ENCODE results near the gene SNCA. TPM values are rescaled to one million over a fixed set of nuclear protein-coding genes. Genes with fewer than 3 reads are reported as not detected.

SNCA gene
- total RNA-seq, 5 donors from 2014 or later (not counting 1 experiment from before 2014, with no cell fraction given) = 0.25 to 0.90 (median 0.62) TPM; not detected in 1

GRCh38 chr4:89868276-89868675 is 31.3 kb upstream of the SNCA start:
- DNase-seq = no peak
- Mint-ChIP-seq H3K9me3 (no peaks in the 10 kb centered on the region), H3K27ac (no peak overlapping the region), H3K27me3 (peaks cover 6 to 25% of the 10 kb centered on the region in 2 donors), H3K36me3 (no peaks in the 10 kb centered on the region), H3K4me1 (no peaks in the 10 kb centered on the region), H3K4me3 (no peak overlapping the region)
- CTCF ChIA-PET = no interaction called here
- no peak overlapping the region for H3K4me3 ChIP-seq (ENCODE audit: control insufficient read depth in 1 of 2, extremely low read depth in 1 of 2, low read length in 1 of 2)
- peaks cover 0 to 1% of the 10 kb centered on the region in 2 experiments for H3K27me3 ChIP-seq (replicated peaks in 1 of 2; ENCODE audit: control insufficient read depth in 2 of 2, extremely low read depth in 1 of 2, insufficient read depth in 2 of 2, low read length in 1 of 2)
- no peaks in the 10 kb centered on the region for H3K36me3 ChIP-seq (ENCODE audit: control insufficient read depth in 2 of 2, extremely low read depth in 1 of 2, insufficient read depth in 1 of 2, low read length in 1 of 2)
- H3K27ac ChIP-seq (ENCODE audit: low read length) = no peak overlapping the region
- POLR2A ChIA-PET = no interaction called here
- ATAC-seq (replicated peaks in 1 of 4) = no peak
- H3K4me1 ChIP-seq (ENCODE audit: control insufficient read depth in 1 of 2, extremely low read depth in 1 of 2, insufficient read depth in 2 of 2, low read length in 2 of 2) = no peaks in the 10 kb centered on the region
- no peaks in the 10 kb centered on the region for H3K9me3 ChIP-seq

GRCh38 chr4:89863533-89863932 is 26.6 kb upstream of the SNCA start:
- H3K4me1 Mint-ChIP-seq = peaks cover 0 to 2% (median 0%) of the 10 kb centered on the region in 3 donors
- Histone ChIP-seq H3K9me3 (no peaks in the 10 kb centered on the region), H3K27me3 (replicated peaks in 1 of 2; ENCODE audit: control insufficient read depth in 2 of 2, extremely low read depth in 1 of 2, insufficient read depth in 2 of 2, low read length in 1 of 2) (no peaks in the 10 kb centered on the region), H3K27ac (ENCODE audit: low read length) (no peak overlapping the region), H3K36me3 (ENCODE audit: control insufficient read depth in 2 of 2, extremely low read depth in 1 of 2, insufficient read depth in 1 of 2, low read length in 1 of 2) (no peaks in the 10 kb centered on the region), H3K4me1 (ENCODE audit: control insufficient read depth in 1 of 2, extremely low read depth in 1 of 2, insufficient read depth in 2 of 2, low read length in 2 of 2) (no peaks in the 10 kb centered on the region), H3K4me3 (ENCODE audit: control insufficient read depth in 1 of 2, extremely low read depth in 1 of 2, low read length in 1 of 2) (no peak overlapping the region)
- POLR2A ChIA-PET = no interaction called here
- H3K27ac Mint-ChIP-seq = no peak overlapping the region
- CTCF ChIA-PET = no interaction called here
- no peaks in the 10 kb centered on the region for H3K9me3 Mint-ChIP-seq
- no CpG with 5 or more reads among the region's 5 CpGs for WGBS (ENCODE audit: insufficient coverage)
- DNase-seq = no peak
- peaks cover 10 to 34% of the 10 kb centered on the region in 2 donors for H3K27me3 Mint-ChIP-seq
- H3K36me3 Mint-ChIP-seq = no peaks in the 10 kb centered on the region
- ATAC-seq (replicated peaks in 1 of 4) = no peak
- no peak overlapping the region for H3K4me3 Mint-ChIP-seq

GRCh38 chr4:89860971-89861370 is 24.0 kb upstream of the SNCA start:
- no peak for ATAC-seq (replicated peaks in 1 of 4)
- H3K9me3 Mint-ChIP-seq = peaks cover 0 to 5% (median 0%) of the 10 kb centered on the region in 3 donors

GRCh38 chr4:89855236-89855635 is 18.3 kb upstream of the SNCA start:
- DNase-seq = no peak
- Mint-ChIP-seq H3K4me3 (no peak overlapping the region), H3K27me3 (peaks cover 22 to 25% of the 10 kb centered on the region in 2 donors), H3K9me3 (peaks cover 0 to 7% (median 1%) of the 10 kb centered on the region in 3 donors), H3K27ac (no peak overlapping the region), H3K36me3 (no peaks in the 10 kb centered on the region), H3K4me1 (no peaks in the 10 kb centered on the region)
- Histone ChIP-seq H3K4me1 (ENCODE audit: control insufficient read depth in 1 of 2, extremely low read depth in 1 of 2, insufficient read depth in 2 of 2, low read length in 2 of 2) (no peaks in the 10 kb centered on the region), H3K4me3 (ENCODE audit: control insufficient read depth in 1 of 2, extremely low read depth in 1 of 2, low read length in 1 of 2) (no peak overlapping the region), H3K36me3 (ENCODE audit: control insufficient read depth in 2 of 2, extremely low read depth in 1 of 2, insufficient read depth in 1 of 2, low read length in 1 of 2) (no peaks in the 10 kb centered on the region), H3K27ac (ENCODE audit: low read length) (no peak overlapping the region), H3K27me3 (replicated peaks in 1 of 2; ENCODE audit: control insufficient read depth in 2 of 2, extremely low read depth in 1 of 2, insufficient read depth in 2 of 2, low read length in 1 of 2) (peaks cover 0 to 10% of the 10 kb centered on the region in 2 experiments), H3K9me3 (no peaks in the 10 kb centered on the region)
- no peak for ATAC-seq (replicated peaks in 1 of 4)
- ChIA-PET CTCF (no interaction called here), POLR2A (no interaction called here)
- WGBS (ENCODE audit: insufficient coverage) = 93% methylated on average over 1 of the region's 3 CpGs

More at GRCh38 chr4:89860971-89861370, 24.0 kb upstream of the SNCA start:
- H3K36me3 Mint-ChIP-seq = no peaks in the 10 kb centered on the region
- Histone ChIP-seq H3K4me1 (ENCODE audit: control insufficient read depth in 1 of 2, extremely low read depth in 1 of 2, insufficient read depth in 2 of 2, low read length in 2 of 2) (no peaks in the 10 kb centered on the region), H3K27me3 (replicated peaks in 1 of 2; ENCODE audit: control insufficient read depth in 2 of 2, extremely low read depth in 1 of 2, insufficient read depth in 2 of 2, low read length in 1 of 2) (peaks cover 0 to 6% of the 10 kb centered on the region in 2 experiments), H3K9me3 (no peaks in the 10 kb centered on the region), H3K36me3 (ENCODE audit: control insufficient read depth in 2 of 2, extremely low read depth in 1 of 2, insufficient read depth in 1 of 2, low read length in 1 of 2) (no peaks in the 10 kb centered on the region), H3K4me3 (ENCODE audit: control insufficient read depth in 1 of 2, extremely low read depth in 1 of 2, low read length in 1 of 2) (no peak overlapping the region), H3K27ac (ENCODE audit: low read length) (no peak overlapping the region)
- H3K27ac Mint-ChIP-seq = no peak overlapping the region
- peaks cover 0 to 2% (median 0%) of the 10 kb centered on the region in 3 donors for H3K4me1 Mint-ChIP-seq
- POLR2A ChIA-PET = no interaction called here
- no peak overlapping the region for H3K4me3 Mint-ChIP-seq
- WGBS (ENCODE audit: insufficient coverage) = 92% methylated on average over 4 of the region's 5 CpGs
- DNase-seq = no peak
- peaks cover 10 to 22% of the 10 kb centered on the region in 2 donors for H3K27me3 Mint-ChIP-seq
- CTCF ChIA-PET = no interaction called here

- POLR2A ChIA-PET = no interaction called here
Observed at GRCh38 chr4:89847571-89848325, 10.8 kb upstream of the SNCA start.

GRCh38 chr4:89839558-89839957 is 2.6 kb upstream of the SNCA start:
- ATAC-seq (replicated peaks in 1 of 4) (no peak), DNase-seq (no peak)
- Mint-ChIP-seq H3K27me3 (peaks cover 35 to 55% of the 10 kb centered on the region in 2 donors), H3K27ac (no peak overlapping the region), H3K4me1 (peaks cover 19 to 26% (median 25%) of the 10 kb centered on the region in 3 donors), H3K9me3 (no peaks in the 10 kb centered on the region), H3K4me3 (no peak overlapping the region), H3K36me3 (no peaks in the 10 kb centered on the region)
- WGBS (ENCODE audit: insufficient coverage) = no CpG with 5 or more reads among the region's 1 CpG
- peaks cover 19 to 23% of the 10 kb centered on the region in 2 experiments for H3K4me1 ChIP-seq (ENCODE audit: control insufficient read depth in 1 of 2, extremely low read depth in 1 of 2, insufficient read depth in 2 of 2, low read length in 2 of 2)
- POLR2A ChIA-PET = no interaction called here
- H3K4me3 ChIP-seq (ENCODE audit: control insufficient read depth in 1 of 2, extremely low read depth in 1 of 2, low read length in 1 of 2) = no peak overlapping the region
- peaks cover 0 to 25% of the 10 kb centered on the region in 2 experiments for H3K27me3 ChIP-seq (replicated peaks in 1 of 2; ENCODE audit: control insufficient read depth in 2 of 2, extremely low read depth in 1 of 2, insufficient read depth in 2 of 2, low read length in 1 of 2)
- CTCF ChIA-PET = no interaction called here
- no peak overlapping the region for H3K27ac ChIP-seq (ENCODE audit: low read length)
- no peaks in the 10 kb centered on the region for H3K36me3 ChIP-seq (ENCODE audit: control insufficient read depth in 2 of 2, extremely low read depth in 1 of 2, insufficient read depth in 1 of 2, low read length in 1 of 2)
- no peaks in the 10 kb centered on the region for H3K9me3 ChIP-seq

More at GRCh38 chr4:89847571-89848325, 10.8 kb upstream of the SNCA start:
- Mint-ChIP-seq H3K27ac (no peak overlapping the region), H3K36me3 (no peaks in the 10 kb centered on the region), H3K9me3 (peaks cover 3 to 12% (median 3%) of the 10 kb centered on the region in 3 donors), H3K27me3 (peaks cover 1 to 4% of the 10 kb centered on the region in 2 donors), H3K4me3 (no peak overlapping the region), H3K4me1 (no peaks in the 10 kb centered on the region)
- ATAC-seq (replicated peaks in 1 of 4) (no peak), DNase-seq (no peak)
- Histone ChIP-seq H3K4me1 (ENCODE audit: control insufficient read depth in 1 of 2, extremely low read depth in 1 of 2, insufficient read depth in 2 of 2, low read length in 2 of 2) (no peaks in the 10 kb centered on the region), H3K9me3 (no peaks in the 10 kb centered on the region), H3K4me3 (ENCODE audit: control insufficient read depth in 1 of 2, extremely low read depth in 1 of 2, low read length in 1 of 2) (no peak overlapping the region), H3K36me3 (ENCODE audit: control insufficient read depth in 2 of 2, extremely low read depth in 1 of 2, insufficient read depth in 1 of 2, low read length in 1 of 2) (no peaks in the 10 kb centered on the region), H3K27ac (ENCODE audit: low read length) (no peak overlapping the region), H3K27me3 (replicated peaks in 1 of 2; ENCODE audit: control insufficient read depth in 2 of 2, extremely low read depth in 1 of 2, insufficient read depth in 2 of 2, low read length in 1 of 2) (no peaks in the 10 kb centered on the region)
- WGBS (ENCODE audit: insufficient coverage) = no CpG with 5 or more reads among the region's 1 CpG
- CTCF ChIA-PET = no interaction called here
